Thoracic aorta (tissue), 2 donors: ENCODE results near the gene HAUS8. TPM values are rescaled to one million over a fixed set of nuclear protein-coding genes. Genes with fewer than 3 reads are reported as not detected.

Experiments used
- ATAC-seq: fragments of 150-250 bp; one replicate; pipeline ENCODE4 v1.8.0; 2017; ENCODE audit warnings: low read depth; ENCODE audit not compliant: insufficient number of reproducible peaks, low FRiP score
- DNase-seq: peaks from one replicate; pipeline ENCODE4 v3.0.0-alpha.2; 2020; ENCODE audit warnings: low spot score
- H3K27ac ChIP-seq, 2 donors: fragments of 200-600 bp; sonication (generic); 1 replicate in 1 of 2; 2 replicates in 1 of 2; pipeline ENCODE4 v1.5.1; 2016; ENCODE audit warnings: mild to moderate bottlenecking in 2 of 2, moderate library complexity in 2 of 2
- H3K27me3 ChIP-seq: fragments of 200-600 bp; sonication (generic); replicated peaks from 2 replicates; pipeline ENCODE4 v1.6.0; 2016; ENCODE audit warnings: mild to moderate bottlenecking; ENCODE audit not compliant: insufficient read depth
- H3K36me3 ChIP-seq: fragments of 200-600 bp; sonication (generic); one replicate; pipeline ENCODE4 v1.5.1; 2016
- H3K4me1 ChIP-seq, 2 donors: fragments of 200-600 bp; sonication (generic); 1 replicate in 1 of 2; 2 replicates in 1 of 2; pipeline versions ENCODE4 v1.5.1 to v1.6.0; 2016; ENCODE audit warnings: low read depth in 2 of 2, mild to moderate bottlenecking in 1 of 2; ENCODE audit not compliant: control insufficient read depth in 1 of 2
- H3K4me3 ChIP-seq: fragments of 200-600 bp; sonication (generic); 2 replicates; pipeline ENCODE4 v1.5.1; 2016; ENCODE audit warnings: mild to moderate bottlenecking
- H3K9me3 ChIP-seq: fragments of 200-600 bp; sonication (generic); 2 replicates; pipeline ENCODE4 v1.5.1; 2016
- CTCF ChIP-seq: fragments of 200-600 bp; sonication (generic); IDR thresholded peaks from one replicate; pipeline ENCODE4 v1.5.1; 2019; ENCODE audit warnings: antibody characterized with exemption
- total RNA-seq, 2 donors: library from RNA; depleted of rRNA; stranded (reverse); fragments of >200 nt; gene quantifications; one replicate each; pipeline versions ENCODE4 v1.1.0 to v1.2.3, GENCODE V29; 2016

HAUS8 gene
- total RNA-seq, 2 donors from 2014 or later: 2.2 to 11.3 TPM

- ATAC-seq (no peak), DNase-seq (no peak)
- Histone ChIP-seq H3K4me3 (peak overlapping the region; percentile 92), H3K27ac (peak overlapping the region; percentile 85 to 97), H3K36me3 (no peaks in the 10 kb centered on the region), H3K9me3 (no peaks in the 10 kb centered on the region), H3K27me3 (no peaks in the 10 kb centered on the region), H3K4me1 (peaks cover 38 to 47% of the 10 kb centered on the region in 2 donors)
- no peak for TF ChIP-seq CTCF
Observed at GRCh38 chr19:17075864-17076542, 751 bp upstream of the HAUS8 start.

- Histone ChIP-seq H3K9me3 (no peaks in the 10 kb centered on the region), H3K4me3 (peak overlapping the region; percentile 90), H3K27ac (peak overlapping the region; percentile 70 to 71), H3K27me3 (no peaks in the 10 kb centered on the region), H3K36me3 (no peaks in the 10 kb centered on the region), H3K4me1 (peaks cover 31 to 38% of the 10 kb centered on the region in 2 donors)
- no peak for TF ChIP-seq CTCF
- ATAC-seq (peak; percentile 1), DNase-seq (no peak)
Observed at GRCh38 chr19:17074634-17075034, 618 bp downstream of the HAUS8 start.

GRCh38 chr19:17073869-17074633, 1.2 kb downstream of the HAUS8 start:
- Histone ChIP-seq H3K36me3 (no peaks in the 10 kb centered on the region), H3K4me1 (peaks cover 29 to 32% of the 10 kb centered on the region in 2 donors), H3K27ac (no peak overlapping the region), H3K9me3 (no peaks in the 10 kb centered on the region), H3K27me3 (no peaks in the 10 kb centered on the region), H3K4me3 (peak overlapping the region; percentile 90)
- DNase-seq (no peak), ATAC-seq (no peak)
- TF ChIP-seq CTCF: no peak

- TF ChIP-seq CTCF: no peak
- Histone ChIP-seq H3K4me3 (no peak overlapping the region), H3K27me3 (no peaks in the 10 kb centered on the region), H3K4me1 (peaks cover 7 to 8% of the 10 kb centered on the region in 2 donors), H3K36me3 (no peaks in the 10 kb centered on the region), H3K9me3 (no peaks in the 10 kb centered on the region), H3K27ac (no peak overlapping the region)
- ATAC-seq (no peak), DNase-seq (no peak)
Observed at GRCh38 chr19:17070912-17071311, 4.3 kb downstream of the HAUS8 start.

- H3K4me1 ChIP-seq: peaks cover 7 to 8% of the 10 kb centered on the region in 2 donors
- no peak overlapping the region for H3K27ac ChIP-seq
- H3K27me3 ChIP-seq: no peaks in the 10 kb centered on the region
- ATAC-seq (no peak), DNase-seq (no peak)
- H3K4me3 ChIP-seq: no peak overlapping the region
- TF ChIP-seq CTCF: no peak
- no peaks in the 10 kb centered on the region for H3K9me3 ChIP-seq
- no peaks in the 10 kb centered on the region for H3K36me3 ChIP-seq
Observed at GRCh38 chr19:17070421-17070820, 4.8 kb downstream of the HAUS8 start.
